DND-41 (cell line): ENCODE measurements around the gene RBM44.

Experiments
- CTCF ChIP-seq: IDR thresholded peaks from 2 replicates; pipeline ENCODE4 v1.5.1; 2012; ENCODE audit warnings: borderline replicate concordance, low read length, moderate library complexity, mild to moderate bottlenecking; ENCODE audit not compliant: poor library complexity, severe bottlenecking; ENCODE audit errors: extremely low read depth
- EZH2 ChIP-seq: IDR thresholded peaks from 3 replicates; pipeline ENCODE4 v1.6.1; 2012; ENCODE audit warnings: borderline replicate concordance, low read depth, mild to moderate bottlenecking, moderate library complexity, low read length, inconsistent platforms; ENCODE audit not compliant: severe bottlenecking

DNA sequence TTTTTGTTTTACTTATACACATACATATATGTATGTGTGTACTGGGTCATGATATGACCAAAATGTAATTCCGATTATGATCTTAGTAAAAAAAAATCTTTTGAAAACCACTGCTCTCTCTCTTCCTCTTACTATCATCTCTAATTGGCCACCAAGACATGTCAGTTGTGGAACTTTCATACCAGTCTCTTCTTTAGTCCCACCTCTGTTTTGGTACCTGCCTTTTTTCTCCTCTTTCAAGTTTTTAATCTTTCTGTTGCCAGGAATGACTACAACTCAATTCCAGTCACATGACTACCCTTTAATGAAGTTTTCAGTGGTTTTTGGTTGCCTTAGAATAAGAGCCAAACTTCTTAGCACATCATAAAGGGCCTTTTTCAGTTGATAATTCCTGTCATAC lies 17.1 kb downstream of the RBM44 start:
- TF ChIP-seq CTCF (no peak), EZH2 (no peak)
